Measurements from ENCODE around the gene KSR1.
"Not testable (repeated sequence)": the region's sequence is repeated elsewhere in the genome, so short reads cannot be mapped to it uniquely, and the experiment has no call there.

GRCh38 chr17:27671977-27672480 is 215.8 kb downstream of the KSR1 start:
- TF ChIP-seq, protein P1, sequence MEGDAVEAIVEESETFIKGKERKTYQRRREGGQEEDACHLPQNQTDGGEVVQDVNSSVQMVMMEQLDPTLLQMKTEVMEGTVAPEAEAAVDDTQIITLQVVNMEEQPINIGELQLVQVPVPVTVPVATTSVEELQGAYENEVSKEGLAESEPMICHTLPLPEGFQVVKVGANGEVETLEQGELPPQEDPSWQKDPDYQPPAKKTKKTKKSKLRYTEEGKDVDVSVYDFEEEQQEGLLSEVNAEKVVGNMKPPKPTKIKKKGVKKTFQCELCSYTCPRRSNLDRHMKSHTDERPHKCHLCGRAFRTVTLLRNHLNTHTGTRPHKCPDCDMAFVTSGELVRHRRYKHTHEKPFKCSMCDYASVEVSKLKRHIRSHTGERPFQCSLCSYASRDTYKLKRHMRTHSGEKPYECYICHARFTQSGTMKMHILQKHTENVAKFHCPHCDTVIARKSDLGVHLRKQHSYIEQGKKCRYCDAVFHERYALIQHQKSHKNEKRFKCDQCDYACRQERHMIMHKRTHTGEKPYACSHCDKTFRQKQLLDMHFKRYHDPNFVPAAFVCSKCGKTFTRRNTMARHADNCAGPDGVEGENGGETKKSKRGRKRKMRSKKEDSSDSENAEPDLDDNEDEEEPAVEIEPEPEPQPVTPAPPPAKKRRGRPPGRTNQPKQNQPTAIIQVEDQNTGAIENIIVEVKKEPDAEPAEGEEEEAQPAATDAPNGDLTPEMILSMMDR (IDR thresholded peaks at IDR 0.05; ENCODE audit: insufficient read depth, low read depth, low read length): not testable (repeated sequence)
- not testable (repeated sequence) for TF ChIP-seq EZH2 (IDR thresholded peaks at IDR 0.05; ENCODE audit: insufficient read depth, low read length)
